NK-92 treated with Interleukin-12 subunit alpha and Interleukin-12 subunit beta, amount 100 ng/mL, for 24 hours (cell line): ENCODE measurements around the gene OXER1.

ENCODE experiments used
- DNase-seq: peaks from one replicate; lab custom pipeline; 2025; lab: John Stamatoyannopoulos, UW

OXER1 gene, protein sequence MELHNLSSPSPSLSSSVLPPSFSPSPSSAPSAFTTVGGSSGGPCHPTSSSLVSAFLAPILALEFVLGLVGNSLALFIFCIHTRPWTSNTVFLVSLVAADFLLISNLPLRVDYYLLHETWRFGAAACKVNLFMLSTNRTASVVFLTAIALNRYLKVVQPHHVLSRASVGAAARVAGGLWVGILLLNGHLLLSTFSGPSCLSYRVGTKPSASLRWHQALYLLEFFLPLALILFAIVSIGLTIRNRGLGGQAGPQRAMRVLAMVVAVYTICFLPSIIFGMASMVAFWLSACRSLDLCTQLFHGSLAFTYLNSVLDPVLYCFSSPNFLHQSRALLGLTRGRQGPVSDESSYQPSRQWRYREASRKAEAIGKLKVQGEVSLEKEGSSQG

DNA sequence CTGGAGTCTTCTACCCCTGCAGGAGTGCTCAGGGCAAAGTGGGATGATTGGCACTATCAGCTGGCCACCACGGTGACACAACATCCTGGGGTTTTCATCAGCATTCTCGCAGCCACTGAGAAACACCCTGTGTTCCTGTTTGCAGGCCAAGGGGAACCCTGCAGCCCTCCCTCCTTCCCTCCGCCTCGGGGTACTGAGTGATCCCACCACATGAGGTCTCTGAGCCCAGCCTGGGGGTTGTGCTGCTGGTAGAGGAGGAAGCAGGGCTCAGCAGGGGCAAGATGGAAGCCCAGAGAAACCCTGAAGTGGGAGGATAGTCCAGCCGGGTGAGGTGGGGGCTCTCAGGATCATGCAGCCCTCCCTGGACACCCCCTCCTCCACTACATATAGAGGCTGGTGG lies at the start of gene OXER1:
OXER1 (minus strand) TSS at position 40 of the 400 bp plus-strand sequence. CDS start 73 bp downstream, outside the sequence.
- no peak for DNase-seq

DNA sequence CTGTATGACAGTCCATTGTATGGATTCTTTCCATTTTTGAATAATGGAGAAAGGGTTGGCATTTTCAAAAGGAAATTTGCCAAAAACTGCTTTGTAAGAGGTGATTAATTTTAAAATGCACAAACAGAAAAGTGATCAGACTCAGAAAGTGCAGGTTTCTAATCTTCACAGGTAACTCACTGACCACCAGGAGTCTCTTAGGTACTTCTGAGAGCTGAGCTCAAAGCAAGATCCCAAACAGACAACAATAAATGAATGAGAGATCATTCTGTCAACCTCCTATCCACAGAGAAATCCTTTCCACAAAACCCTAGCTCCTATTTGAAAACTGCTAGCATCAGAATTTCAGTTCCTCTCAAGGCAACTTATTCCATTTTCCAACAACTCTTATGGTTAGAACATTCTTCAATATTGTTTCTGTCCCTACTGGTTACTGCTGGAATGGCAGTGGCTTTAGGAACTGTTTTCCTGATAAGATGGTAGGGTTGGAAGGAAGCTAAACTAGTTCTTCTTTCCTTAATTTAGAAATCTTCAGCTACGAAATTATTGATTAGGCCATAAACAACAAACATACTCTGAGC lies 49.1 kb upstream of the OXER1 start:
- no peak for DNase-seq

DNA sequence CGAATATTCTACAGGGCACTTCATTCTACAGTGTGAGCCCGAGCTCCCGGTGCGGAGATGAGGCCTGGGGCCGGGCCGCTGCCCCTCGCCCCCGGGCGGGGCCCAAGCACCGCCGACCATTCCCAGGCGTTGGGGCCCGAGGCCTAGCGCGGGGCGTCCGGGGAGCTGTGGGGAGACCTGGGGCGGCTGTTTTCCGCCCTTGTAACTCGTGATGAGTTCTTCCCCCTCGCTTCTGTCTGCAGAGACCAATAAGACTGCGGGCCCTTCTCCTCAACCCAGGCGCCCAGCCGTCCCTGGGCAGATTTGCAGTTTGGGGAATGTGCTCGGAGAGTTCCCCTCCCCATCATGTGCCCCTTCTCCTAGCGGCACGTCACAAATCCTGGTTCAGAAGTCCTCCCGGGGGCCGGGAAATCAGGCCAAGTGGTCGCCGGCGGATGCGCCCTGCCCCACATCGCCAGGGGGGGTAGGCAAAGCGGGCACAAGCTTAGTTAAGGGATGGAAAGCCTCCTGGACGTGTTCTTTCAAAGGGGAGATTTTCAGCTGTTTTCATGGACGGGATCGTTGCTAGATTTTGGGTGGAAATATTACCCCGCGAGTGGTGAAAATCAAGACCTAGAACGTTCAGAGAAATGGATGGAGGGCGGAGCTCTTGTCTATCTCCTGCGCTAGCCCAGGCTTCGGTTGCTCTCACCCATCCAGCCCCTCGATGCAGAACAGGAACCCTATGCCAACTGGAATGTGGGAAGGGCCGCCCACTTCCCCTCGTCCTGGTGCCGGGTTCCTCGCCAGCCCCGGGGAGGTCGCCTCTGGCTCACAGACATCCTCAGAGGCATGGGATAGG lies 47.3 kb upstream of the OXER1 start:
- peak; percentile 51 for DNase-seq

DNA sequence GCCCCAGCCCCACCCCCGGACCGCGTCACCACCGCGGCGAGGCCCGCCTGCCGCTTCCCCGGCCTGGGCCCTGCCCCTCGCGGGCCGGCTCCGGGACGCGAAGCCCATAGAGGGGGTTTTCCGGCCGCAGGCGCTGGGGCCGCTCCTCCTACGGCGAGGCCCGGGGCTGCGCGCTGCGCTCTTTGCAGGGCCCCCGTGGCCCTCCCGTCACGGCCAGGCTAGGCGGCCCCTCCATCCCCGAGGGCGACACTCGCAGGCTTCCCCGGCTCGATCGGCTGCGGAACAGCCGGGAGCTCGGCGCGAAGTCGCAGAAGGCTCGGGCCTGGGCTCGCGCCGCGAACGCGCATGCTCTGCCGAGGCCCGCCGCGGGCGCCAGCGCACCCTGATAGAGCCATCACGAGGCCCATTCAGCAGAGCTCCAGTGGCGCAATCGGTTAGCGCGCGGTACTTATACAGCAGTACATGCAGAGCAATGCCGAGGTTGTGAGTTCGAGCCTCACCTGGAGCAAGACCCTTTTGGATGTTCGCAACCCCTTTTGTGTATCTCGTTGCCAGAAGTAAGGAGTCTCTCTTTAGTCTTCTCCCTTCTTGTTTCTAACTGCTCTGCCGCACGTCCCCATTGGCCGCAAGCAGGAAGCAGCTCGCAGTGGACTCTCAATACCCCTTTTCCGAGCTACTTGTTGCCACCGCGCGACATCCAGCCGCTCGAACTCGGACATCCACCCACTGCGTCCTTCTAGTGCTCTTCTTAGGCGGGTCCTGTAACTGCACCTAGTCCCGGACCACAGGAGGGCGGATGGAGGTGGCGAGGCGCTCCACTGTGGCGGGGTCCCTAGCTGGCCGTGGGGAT lies 46.4 kb upstream of the OXER1 start:
- DNase-seq = peak; percentile 88

DNA sequence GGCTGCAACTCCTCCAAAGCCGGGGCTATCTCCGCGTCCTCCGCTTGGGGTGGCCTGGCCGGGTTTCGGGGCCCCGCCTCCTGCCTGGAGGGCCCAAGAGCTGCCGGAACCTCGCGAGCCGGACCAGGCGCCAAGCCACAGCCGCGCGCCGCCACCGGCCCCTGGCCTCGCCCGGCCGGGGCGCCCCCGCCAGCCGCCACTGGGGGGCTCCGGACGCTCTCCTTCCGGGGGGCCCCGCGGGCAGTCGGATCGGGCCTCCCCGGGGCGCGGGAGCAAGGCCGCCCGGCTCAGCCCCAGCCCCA lies 45.8 kb upstream of the OXER1 start:
- no peak for DNase-seq

DNA sequence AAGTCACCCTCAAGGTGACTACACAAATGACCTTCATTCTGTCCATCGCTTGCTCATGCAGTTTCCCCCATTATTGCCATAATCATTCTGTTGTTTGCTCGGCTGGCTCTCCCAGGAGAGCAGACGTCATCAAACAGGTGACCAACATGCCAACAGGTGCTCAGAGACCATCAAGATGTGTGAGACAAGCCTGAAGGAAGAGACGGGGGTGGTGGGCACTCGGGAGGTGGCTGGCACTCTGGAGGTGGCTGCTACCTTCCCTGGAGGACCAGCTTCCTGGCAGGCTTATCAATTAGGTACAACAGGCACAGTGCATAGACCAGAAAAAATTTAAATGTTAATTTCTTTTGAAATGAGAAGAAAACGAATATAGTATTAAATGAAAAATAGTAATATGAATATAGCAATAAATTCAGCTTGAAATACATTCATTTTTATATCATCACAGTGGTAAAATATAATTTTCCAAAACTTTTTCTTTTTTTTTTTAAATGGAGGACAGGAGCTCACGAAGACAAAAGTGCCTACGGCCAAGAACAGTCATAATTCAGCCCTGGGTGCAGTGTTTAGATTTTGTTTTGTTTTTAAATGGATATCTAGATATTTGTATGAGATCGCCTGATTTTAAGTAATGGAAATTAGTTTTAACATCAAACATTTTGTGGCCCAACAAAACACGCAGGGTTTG lies 45.3 kb upstream of the OXER1 start:
- DNase-seq = no peak

DNA sequence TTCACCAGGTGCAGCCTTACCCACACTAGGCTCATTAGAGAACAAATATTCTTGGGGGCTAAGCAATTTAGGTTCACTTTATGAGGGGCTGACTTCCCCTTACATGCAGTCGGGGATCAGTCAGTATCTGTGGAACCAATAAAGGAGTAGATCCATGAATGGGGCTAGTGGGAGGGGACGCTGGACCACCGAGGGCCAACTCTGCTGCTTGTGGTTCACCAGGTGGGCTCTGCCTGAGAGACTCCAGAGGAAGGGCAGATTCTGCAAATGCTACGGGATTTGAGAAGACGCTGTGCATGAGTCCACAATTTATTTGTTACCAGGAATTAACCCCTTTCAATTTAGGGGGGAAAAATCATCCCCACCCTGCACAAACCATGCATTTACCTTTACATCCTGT lies 44.4 kb upstream of the OXER1 start:
- no peak for DNase-seq

DNA sequence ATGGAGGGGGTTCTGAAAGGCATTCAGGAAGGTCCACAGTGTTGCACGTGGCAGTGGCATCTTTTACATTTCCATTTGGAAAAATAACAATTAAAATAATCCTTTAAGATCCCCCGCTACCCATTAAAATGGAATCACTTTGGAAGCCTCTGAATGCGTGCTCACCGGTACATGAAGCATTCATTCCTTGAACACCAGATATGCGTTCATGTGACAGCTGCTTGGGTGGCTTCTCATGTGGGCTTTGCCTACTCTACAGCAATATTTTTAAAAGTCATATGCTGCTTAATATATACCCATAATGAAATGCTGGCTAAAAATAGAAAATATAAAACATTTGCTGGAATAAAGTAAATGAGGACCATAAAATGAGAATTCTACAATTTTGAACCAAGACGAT lies 42.9 kb upstream of the OXER1 start:
- no peak for DNase-seq

DNA sequence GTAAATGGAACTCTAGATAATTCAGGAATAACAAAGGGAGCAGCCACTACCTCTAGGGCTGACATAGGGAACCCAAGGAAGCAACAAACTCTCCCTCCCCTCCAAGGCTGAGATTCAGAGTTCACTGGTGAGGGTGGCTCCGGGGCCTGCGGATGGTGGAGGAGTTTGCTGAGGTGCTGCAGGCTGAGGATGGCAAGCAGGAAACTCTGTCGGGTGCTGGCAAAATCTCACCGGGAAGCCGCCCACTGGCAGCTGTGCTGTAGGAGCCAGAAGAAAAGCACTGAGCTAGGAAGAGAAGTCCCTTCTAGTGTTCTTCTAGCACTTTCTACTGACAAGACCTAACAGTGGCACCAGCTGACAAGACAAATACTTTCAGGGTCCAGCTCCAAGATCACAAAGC lies 41.0 kb upstream of the OXER1 start:
- DNase-seq = no peak

DNA sequence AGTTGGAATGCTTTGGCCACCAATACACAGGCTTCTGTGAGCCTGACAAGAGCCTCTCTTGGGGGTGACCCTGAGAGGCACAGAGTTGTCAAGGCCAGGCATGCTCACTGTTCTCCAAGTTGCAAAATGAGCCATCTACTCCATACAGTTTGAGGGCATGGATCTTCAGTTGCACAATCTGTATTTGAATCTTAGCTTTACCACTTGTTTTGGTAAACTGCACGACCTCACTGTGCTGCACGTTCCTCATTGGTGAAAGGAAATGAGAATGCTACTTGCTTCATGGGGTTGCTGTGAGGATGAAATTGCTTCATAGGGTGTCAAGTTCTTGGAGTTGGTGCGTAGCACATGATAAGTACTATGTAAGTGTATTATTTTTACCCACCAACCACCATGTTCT lies 40.4 kb upstream of the OXER1 start:
- DNase-seq = no peak

DNA sequence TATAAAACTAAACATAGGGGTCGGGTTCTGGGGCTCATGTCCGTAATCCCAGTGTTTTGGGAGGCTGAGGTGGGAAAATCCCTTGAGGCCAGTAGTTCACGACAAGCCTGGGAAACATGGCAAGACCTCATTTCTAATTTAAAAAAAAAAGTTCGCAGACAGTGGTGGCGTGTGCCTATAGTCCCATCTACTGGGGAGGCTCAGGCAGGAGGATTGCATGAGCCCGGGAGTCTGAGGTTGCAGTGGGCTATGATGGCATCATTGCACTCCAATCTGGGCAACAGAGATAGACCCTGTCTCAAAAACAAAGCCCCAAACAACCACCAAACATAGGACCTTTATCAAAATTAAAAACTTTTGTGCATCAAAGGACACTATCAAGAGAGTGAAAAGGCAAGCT lies 38.2 kb upstream of the OXER1 start:
- no peak for DNase-seq

DNA sequence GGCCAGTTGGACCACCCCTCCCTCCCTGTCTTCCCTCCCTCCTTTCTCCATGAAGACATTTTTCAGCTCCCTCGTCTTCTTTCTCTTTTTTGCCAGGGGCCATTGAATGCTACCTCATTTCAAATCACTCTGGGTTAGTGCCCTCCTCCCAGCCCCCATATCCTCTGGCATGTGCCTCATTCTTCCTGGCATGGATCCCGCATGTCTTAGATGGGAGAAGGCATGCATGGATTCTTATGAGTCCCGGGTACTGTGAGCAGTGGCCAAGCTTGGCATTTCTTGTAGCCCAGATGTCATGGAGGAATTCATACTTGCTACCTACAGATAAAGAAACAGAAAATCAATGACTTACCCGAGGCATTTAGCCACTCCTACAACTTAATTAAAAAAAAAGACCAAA lies 37.4 kb upstream of the OXER1 start:
- no peak for DNase-seq

DNA sequence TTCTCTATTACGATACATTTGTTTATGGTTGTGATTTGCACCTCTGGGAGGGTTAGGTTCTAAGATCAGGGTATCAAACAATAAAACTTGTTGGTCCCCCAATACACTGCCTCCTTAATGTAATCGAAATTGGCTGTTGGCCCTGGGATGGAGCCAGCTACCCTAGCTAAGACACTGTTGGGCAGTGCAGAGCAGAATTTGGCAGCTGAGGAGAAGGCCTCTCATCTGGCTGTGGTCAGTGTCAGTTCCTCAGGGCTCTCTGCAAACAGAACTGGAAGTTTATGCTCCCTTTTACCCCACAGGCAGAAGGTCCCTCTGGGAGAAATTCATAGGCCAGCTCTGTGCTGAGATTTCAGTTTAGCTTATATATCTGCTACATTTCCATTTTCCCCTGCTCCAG lies 37.0 kb upstream of the OXER1 start:
- DNase-seq = no peak

DNA sequence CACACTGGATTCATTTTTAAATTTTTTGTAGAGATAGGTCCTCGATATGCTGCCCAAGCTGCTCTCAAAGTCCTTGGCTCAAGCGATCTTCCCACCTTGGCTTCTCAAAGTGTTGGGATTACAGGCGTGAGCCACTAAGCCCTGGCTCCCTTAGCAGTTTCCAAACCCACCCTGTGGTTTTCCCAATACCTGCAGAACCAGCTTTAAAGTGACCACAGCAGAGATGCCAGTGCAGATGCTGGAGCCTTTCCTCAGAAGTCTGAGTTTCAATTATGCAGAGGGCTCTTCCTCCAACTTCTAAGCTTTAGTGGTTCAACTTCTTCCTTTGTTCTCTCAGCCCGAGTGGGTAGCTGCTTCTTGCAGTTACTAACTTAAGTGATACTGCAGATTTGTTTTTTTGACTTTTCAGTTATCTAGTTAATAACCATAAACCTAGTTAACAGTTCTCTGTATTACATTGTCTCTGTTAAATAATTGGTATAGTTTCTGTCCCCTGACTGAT lies 36.6 kb upstream of the OXER1 start:
- DNase-seq = no peak

DNA sequence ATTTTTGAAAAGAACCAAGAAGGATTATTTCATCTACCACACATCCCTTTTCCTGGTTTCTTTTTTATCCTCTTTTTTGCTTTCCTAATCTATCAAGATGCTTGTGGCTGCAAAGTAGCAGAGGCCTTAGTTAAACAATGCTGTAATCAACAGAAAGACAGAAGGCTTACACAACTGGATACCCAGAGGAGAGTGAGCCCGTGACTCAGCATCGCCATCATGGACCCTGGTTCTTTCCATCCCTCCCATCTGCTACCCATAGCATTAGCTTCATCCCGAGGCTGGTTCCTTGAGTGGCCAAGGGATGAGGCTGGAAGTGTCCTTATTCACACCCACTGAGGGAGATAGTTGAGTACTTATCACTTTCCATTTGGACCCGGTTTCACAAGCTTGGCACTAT lies 35.9 kb upstream of the OXER1 start:
- DNase-seq = no peak

DNA sequence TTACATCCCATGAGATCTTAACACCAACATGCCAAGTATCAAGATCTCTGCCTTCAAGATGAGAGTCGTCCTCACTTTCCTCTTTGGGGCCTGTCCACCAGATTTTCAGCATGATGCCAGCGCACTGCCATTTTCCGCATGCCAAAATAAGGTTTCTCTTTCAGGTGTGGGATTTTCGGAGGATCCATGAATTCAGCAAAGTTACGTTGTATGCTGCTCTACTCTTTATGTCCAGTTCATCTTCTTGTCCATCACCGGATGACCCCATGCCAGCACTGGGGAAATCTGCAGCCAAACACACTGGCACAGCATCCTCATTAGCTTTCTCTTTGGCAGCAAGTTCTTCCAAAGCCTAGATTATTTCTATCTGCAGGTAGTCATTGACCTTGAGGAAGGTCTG lies 33.3 kb upstream of the OXER1 start:
- DNase-seq = no peak

DNA sequence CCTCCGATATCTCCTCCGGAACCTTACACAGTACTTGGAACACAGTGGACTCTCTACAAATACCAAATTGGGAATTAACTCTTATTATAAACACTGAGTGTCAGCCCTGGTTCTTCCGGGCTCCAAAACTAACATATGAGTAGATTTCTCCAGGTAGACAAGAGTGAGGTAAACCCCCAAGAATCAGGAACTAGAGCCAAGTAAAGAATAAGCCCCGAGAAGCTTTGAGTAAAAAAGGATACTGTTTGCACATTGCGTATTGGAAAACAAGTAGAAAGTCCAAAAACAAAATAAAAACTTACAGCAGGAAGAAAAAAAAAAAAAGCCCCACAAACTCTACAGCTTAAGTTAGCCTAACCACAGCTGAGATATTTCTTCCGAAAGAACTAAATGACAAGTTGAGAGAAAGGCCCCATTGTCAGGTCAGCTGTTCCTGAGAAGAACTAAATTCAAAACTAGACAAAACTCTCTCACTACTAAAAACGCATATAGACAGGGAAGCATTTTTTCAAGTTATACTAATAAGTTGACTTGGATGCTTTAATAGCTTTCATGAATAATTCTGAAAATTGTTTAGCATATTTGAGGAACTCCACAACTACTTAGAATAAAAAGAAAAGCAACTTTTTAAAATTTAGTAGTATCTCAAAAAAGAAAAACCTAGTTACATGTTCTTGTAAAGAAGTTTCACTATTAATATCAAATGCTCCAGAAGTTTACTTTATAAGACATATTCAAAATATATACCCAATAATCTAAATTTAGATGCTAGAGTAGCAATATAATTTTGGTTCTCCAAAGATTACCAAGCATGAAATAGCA lies 32.7 kb upstream of the OXER1 start:
- DNase-seq = no peak

DNA sequence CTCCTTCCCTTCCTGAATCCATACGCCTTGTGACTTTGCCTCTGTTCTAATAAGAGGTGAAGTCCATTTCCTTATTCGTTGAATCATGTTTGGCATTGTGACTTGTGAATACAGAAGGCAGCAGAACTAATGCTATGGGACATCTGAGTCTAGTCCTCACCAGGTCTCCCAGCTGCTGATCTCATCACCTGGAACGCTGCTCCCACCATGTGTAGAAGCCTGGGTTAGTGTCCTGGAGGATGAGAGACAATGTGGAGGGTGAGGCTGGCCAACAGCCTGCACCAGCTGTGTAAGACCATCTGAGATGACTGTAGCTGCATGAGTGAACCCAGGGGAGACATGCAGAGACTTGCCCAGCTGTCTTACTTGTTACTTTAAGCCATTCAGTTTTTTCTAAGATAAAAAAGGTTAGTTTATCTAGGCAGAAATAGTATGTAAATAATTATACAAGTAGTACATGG lies 31.9 kb upstream of the OXER1 start:
- no peak for DNase-seq

DNA sequence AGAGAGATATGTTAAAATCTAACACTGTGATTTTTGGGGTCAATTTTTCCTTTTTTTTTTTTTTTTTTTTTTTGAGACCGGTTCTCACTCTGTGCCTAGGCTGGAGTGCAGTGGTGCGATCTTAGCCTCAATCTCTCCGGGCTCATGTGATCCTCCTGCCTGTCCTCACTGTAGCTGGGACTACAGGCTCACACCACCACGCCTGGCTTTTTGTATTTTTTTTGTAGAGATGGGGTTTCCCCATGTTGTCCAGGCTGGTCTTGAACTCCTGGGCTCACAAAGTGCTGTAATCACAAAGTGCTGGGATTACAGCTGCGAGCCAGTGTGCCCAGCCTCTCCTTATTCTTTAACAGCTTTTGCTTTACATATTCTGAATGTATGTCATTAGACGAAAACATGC lies 31.3 kb upstream of the OXER1 start:
- DNase-seq = no peak

DNA sequence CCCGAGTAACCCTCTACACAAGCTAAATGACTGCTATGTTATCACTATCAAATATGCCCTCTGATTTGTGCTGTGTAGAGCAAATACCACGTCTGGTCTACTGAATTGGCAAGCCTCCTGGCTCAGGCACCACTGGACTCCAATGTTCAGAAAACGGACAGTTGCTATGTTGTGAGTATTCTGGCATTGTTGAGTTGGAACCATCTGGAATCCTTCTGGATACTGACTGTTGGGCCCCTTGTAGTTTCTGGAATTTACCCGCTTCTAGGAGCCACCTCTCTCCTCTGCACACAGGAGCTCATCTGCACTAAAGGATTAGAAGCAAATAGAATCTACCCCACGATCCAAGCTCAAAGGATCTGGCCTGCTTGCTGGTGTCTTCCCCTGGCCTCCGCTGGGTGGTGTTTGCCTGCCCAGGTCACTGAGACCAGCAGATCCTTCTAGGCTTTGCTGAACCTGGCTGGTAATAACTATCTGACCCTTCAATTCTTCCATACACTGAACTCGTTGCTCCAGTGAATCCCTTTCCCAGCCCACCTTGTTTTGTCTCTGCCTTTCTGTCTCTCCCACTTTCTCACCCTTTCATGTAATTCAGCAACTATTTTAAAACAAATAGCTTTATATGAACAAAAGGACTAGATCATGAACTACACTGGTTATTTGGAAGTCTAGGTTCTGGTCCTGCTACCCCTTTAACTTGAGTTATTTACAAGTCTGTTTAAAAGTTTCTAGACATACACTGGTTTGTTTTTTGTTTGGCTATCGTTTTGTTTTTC lies 30.5 kb upstream of the OXER1 start:
- no peak for DNase-seq
